GM21515 (cell line): ENCODE results near the gene OAS2.
A peak's percentile ranks its signal among the peaks of the same experiment; 100 is the strongest.

Source experiments
- ATAC-seq: cut with Tn5 transposase; IDR thresholded peaks from one replicate; pipeline ENCODE4 v1.9.1; 2021; ENCODE audit not compliant: unreplicated experiment

The OAS2 gene

GRCh38 chr12:112978163-112979040 lies at the start of gene OAS2:
Gene OAS2, plus strand, starts transcription at chr12:112978519. Its CDS starts 90 bp downstream, at chr12:112978609.
- peak; percentile 88 for ATAC-seq

- ATAC-seq, result no peak
Measured at GRCh38 chr12:112928978-112929377, 49.3 kb upstream of the OAS2 start.

DNA sequence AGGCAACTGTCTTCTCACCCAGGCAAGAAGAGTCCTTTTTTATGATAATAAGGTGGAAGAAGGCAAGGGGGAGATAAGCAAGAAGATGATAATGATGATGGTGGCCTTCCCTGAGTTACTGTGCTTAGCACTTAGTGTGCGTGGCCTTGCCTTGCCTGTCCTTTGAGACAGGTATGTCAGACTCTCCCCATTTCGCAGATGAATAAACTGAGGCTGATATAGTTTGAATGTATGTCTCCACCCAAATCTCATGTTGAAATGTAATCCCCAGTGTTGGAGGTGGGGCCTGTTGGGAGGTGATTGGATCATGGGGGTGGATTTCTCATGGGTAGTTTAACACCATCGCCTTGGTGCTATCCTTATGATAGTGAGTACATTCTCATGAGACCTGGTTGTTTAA lies 48.6 kb upstream of the OAS2 start:
- ATAC-seq, result no peak

- ATAC-seq, result no peak
Measured at GRCh38 chr12:112930350-112930749, 48.0 kb upstream of the OAS2 start.

- no peak for ATAC-seq
Measured at GRCh38 chr12:112932485-112933128, 45.7 kb upstream of the OAS2 start.

- ATAC-seq, result no peak
Measured at GRCh38 chr12:112933129-112933505, 45.2 kb upstream of the OAS2 start.

DNA sequence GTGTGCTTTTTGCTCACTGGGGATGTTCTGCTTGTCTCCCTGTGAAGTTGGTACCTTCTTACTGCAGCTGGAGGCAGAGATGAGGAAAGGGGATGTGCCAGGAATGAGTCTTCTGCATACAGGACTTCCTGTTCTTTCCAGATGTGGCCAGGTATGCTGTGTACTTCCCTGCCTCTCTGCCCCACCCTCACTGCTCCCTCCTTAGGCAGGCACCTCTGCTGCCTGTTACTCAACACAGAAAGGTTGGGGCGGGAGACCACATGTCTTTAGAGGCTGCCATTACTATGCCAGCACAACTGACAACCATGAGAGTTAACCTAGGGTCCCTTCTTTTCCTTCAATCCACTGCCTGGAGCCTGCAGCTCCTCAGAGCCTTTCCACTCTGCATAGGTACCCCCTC lies 42.1 kb upstream of the OAS2 start:
- ATAC-seq, result no peak

- no peak for ATAC-seq
Measured at GRCh38 chr12:112936927-112937326, 41.4 kb upstream of the OAS2 start.

- ATAC-seq, result no peak
Measured at GRCh38 chr12:112937741-112938719, 40.3 kb upstream of the OAS2 start, which contains the start of gene OAS3. Gene OAS3, plus strand, starts transcription at chr12:112938474. Its CDS starts 57 bp downstream, at chr12:112938531.

DNA sequence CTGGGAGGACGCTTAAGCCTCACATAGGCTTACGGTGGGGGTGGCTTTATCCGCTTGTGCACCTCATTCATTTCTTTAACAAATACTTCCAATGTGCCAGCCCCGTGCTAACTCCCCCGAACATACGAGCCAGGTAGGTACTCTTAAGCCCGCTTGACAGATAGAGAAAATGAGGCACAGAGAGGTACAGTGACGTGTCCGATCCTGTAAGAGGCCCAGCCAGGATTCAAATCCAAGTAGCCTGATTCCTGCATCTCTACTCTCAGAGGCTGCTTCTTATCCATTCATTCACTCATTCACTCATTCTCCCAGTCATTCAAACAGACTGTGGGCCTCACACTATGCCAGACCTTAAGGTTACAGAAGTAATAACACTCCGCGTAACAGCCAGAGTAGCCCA lies 39.6 kb upstream of the OAS2 start:
- no peak for ATAC-seq

- peak; percentile 65 for ATAC-seq
Measured at GRCh38 chr12:112939761-112940381, 38.4 kb upstream of the OAS2 start.

GRCh38 chr12:112941528-112942335 lies 36.6 kb upstream of the OAS2 start:
- no peak for ATAC-seq

GRCh38 chr12:112942572-112942971 lies 35.7 kb upstream of the OAS2 start:
- ATAC-seq, result no peak

DNA sequence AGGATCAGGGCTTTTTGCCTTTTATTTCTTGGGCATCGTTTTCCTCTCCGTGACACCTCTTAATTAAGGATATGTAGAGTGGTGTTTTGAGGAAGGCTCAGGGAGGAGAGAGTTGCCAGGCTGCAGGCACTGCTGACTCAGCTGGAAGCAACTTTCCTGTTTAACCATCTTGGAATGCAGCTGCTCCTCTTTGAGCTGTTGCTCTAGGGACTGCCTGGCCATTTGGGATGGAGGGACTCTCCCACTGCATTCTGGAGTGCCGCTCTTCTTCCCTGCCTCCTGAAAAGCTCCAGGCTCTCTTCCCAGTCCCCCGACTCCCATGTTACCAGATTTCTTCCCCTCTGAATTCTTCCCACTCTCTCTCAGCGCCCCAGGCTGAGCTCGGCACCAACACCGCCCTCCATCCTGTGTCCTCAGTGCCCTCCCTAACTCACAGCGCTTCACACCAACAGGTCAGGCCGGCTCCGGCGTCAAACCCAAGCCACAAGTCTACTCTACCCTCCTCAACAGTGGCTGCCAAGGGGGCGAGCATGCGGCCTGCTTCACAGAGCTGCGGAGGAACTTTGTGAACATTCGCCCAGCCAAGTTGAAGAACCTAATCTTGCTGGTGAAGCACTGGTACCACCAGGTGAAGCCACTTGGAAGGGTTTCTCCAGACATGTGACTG lies 34.2 kb upstream of the OAS2 start:
- no peak for ATAC-seq

- ATAC-seq, result no peak
Measured at GRCh38 chr12:112945515-112945914, 32.8 kb upstream of the OAS2 start.

GRCh38 chr12:112946236-112947000 lies 31.9 kb upstream of the OAS2 start:
- ATAC-seq, result no peak

- ATAC-seq, result no peak
Measured at GRCh38 chr12:112947314-112947713, 31.0 kb upstream of the OAS2 start.

- ATAC-seq, result no peak
Measured at GRCh38 chr12:112947761-112948160, 30.6 kb upstream of the OAS2 start.

DNA sequence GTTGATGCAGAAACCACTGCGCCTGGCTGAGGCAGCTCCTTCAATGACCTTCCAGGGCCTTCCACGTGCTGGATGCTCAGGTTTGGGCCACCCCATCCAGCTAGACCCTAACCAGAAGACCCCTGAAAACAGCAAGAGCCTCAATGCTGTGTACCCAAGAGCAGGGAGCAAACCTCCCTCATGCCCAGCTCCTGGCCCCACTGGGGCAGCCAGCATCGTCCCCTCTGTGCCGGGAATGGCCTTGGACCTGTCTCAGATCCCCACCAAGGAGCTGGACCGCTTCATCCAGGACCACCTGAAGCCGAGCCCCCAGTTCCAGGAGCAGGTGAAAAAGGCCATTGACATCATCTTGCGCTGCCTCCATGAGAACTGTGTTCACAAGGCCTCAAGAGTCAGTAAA lies 29.5 kb upstream of the OAS2 start:
- no peak for ATAC-seq
